ENCODE data around the gene C2CD4A. TPM values are rescaled to one million over a fixed set of nuclear protein-coding genes. Genes with fewer than 3 reads are reported as not detected.

The C2CD4A gene, protein sequence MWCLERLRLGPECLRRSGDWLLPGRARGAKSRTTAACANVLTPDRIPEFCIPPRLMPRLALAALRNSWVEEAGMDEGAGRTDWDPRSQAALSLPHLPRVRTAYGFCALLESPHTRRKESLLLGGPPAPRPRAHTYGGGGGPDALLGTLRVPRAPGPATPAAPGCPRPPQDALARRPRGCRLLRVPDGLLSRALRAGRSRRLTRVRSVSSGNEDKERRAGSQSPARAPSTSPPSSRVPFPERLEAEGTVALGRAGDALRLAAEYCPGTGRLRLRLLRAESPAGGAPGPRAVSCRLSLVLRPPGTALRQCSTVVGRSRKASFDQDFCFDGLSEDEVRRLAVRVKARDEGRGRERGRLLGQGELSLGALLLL
- 0.11 to 0.14 TPM (median 0.12 TPM) in 5 replicates for total RNA-seq (2022; extraction: Qiagen RNA extraction)

DNA sequence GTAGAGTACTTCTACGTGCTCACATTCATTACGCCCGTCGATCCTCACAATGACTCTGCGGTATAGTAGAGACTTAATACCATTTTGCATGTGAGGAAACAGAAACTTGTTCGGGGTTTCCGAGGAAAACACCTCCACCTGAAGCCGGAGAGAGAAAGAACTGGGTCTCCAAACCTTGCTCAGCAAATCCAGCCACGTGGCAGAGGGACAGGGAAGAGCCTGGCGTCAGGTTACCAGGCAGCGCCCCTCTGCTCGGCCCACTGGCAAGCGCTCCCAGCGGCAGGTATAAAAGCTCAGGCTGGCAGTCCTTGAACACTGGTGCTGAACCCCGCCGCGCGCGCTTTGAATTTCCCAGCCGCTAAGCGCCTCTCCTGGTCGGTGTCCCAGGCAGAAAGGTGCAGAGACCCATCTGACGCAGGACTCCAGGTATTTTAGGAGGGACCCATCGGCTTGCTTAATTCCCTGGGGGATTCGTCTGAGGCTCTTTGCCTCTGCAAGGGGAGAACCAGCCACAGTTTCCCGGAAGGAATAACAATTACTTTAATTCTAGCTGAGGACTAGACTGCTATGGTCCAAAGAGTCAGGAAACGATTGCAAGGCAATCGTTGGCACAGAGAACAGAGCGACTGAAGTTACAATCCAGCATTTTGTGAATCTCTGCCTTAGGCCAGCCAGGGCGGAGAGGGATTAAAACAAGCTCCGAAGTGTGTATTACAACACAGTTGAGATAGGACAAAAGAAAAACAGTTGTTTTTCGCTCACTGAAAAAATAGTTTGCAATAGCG lies at the start of gene C2CD4A:
Gene C2CD4A, plus strand, starts transcription at position 315 of the 785 bp plus-strand sequence. CDS start 637 bp downstream, outside the sequence.

DNA sequence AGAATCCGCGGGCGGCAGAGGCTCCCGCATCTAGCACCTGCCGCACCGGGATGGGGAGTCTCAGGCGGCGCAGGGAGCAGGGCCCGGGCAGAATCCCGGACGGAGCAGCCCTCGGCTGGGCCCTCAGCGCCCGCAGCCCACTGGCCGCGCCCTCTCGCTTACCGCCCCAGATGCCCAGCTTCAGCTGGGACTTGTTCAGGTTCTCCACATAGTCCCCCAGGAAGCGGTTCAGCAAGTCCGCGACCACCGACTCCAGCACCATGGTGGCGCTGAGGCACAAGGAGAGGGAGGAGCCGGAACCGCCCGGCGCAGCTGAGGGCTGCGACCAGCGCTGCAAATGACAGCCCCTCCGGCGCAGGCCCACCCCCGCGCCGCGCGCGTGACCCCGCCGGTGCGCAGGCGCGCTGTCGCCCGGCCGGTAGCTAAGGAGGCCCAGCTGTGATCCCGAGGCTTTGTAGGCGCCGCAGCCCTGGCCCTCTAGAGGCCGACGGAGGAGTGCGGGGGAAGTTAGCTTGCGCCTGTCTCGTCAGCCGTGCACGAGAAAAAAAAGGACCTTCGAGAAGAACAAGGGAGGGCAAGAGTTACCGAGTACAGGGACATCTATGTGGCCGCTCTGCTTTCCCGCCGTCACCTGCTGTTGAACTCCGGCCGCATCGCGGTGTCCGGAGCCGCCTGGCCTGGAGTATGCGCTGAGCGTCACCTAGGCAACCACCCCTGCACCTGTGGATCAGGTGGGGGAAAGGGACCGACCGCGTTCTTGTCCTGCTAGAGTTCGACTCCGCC lies 6.5 kb upstream of the C2CD4A start, which contains the start of gene VPS13C:
Gene VPS13C, minus strand, starts transcription at position 335 of the 783 bp plus-strand sequence. Its CDS starts 73 bp downstream, at position 262.

Other genes starting within 250 kb of the C2CD4A start
- gene VPS13C, start 6.5 kb upstream of the C2CD4A start, total RNA-seq (2022; extraction: Qiagen RNA extraction): 10.0 to 15.2 TPM (median 12.2 TPM) in 5 replicates
- 0.10 to 0.27 TPM (median 0.18 TPM) in 5 replicates for gene C2CD4B, start 98.3 kb downstream of the C2CD4A start, total RNA-seq (2022; extraction: Qiagen RNA extraction)

All from A549 treated with dexamethasone at 1 μM for 4 hours (cell line).